MM.1S (cell line): ENCODE data around the gene AK6.
A peak's percentile ranks its signal among the peaks of the same experiment; 100 is the strongest.

ENCODE experiments used
- DNase-seq: peaks from one replicate; pipeline ENCODE4 v3.0.0-alpha.2; 2015
- H2AFZ ChIP-seq: fragments of 300-600 bp; sonication (generic); 2 replicates; pipeline ENCODE4 v1.6.0; 2016; ENCODE audit warnings: antibody characterized with exemption, low read length
- H3F3A ChIP-seq: fragments of 300-600 bp; sonication (generic); 2 replicates; pipeline ENCODE4 v1.6.1; 2016; ENCODE audit warnings: mild to moderate bottlenecking, antibody characterized with exemption, low read length, moderate library complexity, mixed read lengths; ENCODE audit not compliant: insufficient read depth
- H3K27ac ChIP-seq: fragments of 300-600 bp; sonication (generic); 2 replicates; pipeline ENCODE4 v1.5.1; 2016; ENCODE audit warnings: mild to moderate bottlenecking, low read length
- H3K27me3 ChIP-seq: fragments of 300-600 bp; sonication (generic); replicated peaks from 2 replicates; pipeline ENCODE4 v1.6.0; 2016; ENCODE audit warnings: low read length; ENCODE audit not compliant: insufficient read depth
- H3K36me3 ChIP-seq: fragments of 300-600 bp; sonication (generic); replicated peaks from 2 replicates; pipeline ENCODE4 v1.6.1; 2016; ENCODE audit warnings: mild to moderate bottlenecking, low read length, mixed read lengths; ENCODE audit not compliant: insufficient read depth
- H3K4me1 ChIP-seq: fragments of 300-600 bp; sonication (generic); 2 replicates; pipeline ENCODE4 v1.6.1; 2016; ENCODE audit warnings: low read length, mixed read lengths
- H3K4me2 ChIP-seq: fragments of 300-600 bp; sonication (generic); 2 replicates; pipeline ENCODE4 v1.6.0; 2016; ENCODE audit warnings: low read depth, low read length
- H3K4me3 ChIP-seq: fragments of 300-600 bp; sonication (generic); 2 replicates; pipeline ENCODE4 v1.5.1; 2016; ENCODE audit warnings: low read length, mixed read lengths
- H3K79me2 ChIP-seq: fragments of 300-600 bp; sonication (generic); 2 replicates; pipeline ENCODE4 v1.6.1; 2016; ENCODE audit warnings: mixed run types, low read length, mixed read lengths
- H3K9ac ChIP-seq: fragments of 300-600 bp; sonication (generic); 2 replicates; pipeline ENCODE4 v1.6.1; 2016; ENCODE audit warnings: low read length, mixed read lengths
- H3K9me2 ChIP-seq: fragments of 300-600 bp; sonication (generic); replicated peaks from 2 replicates; pipeline ENCODE4 v1.6.1; 2016; ENCODE audit warnings: mild to moderate bottlenecking, low read length, mixed read lengths; ENCODE audit not compliant: insufficient read depth
- H3K9me3 ChIP-seq: fragments of 300-600 bp; sonication (generic); replicated peaks from 2 replicates; pipeline ENCODE4 v1.6.1; 2016; ENCODE audit warnings: mild to moderate bottlenecking, low read length, mixed read lengths; ENCODE audit not compliant: insufficient read depth
- H4K20me1 ChIP-seq: fragments of 300-600 bp; sonication (generic); 2 replicates; pipeline ENCODE4 v1.6.1; 2016; ENCODE audit warnings: mild to moderate bottlenecking, low read length, moderate library complexity, mixed read lengths; ENCODE audit not compliant: insufficient read depth
- EZH2 ChIP-seq: fragments of 300-600 bp; sonication (generic); optimal IDR thresholded peaks from 2 replicates; pipeline ENCODE3; 2017; ENCODE audit warnings: low read depth, mild to moderate bottlenecking, antibody characterized with exemption, low read length, mixed read lengths
- EZH2phosphoT487 ChIP-seq: fragments of 300-600 bp; sonication (generic); IDR thresholded peaks from 2 replicates; pipeline ENCODE4 v1.6.1; 2018; ENCODE audit warnings: antibody characterized with exemption, low read length
- TF ChIP-seq, protein P1 (sequence below): fragments of 300-600 bp; sonication (generic); IDR thresholded peaks from 2 replicates; pipeline ENCODE4 v1.5.1; 2016; ENCODE audit warnings: antibody characterized with exemption, low read length, mixed read lengths

The AK6 gene

DNA sequence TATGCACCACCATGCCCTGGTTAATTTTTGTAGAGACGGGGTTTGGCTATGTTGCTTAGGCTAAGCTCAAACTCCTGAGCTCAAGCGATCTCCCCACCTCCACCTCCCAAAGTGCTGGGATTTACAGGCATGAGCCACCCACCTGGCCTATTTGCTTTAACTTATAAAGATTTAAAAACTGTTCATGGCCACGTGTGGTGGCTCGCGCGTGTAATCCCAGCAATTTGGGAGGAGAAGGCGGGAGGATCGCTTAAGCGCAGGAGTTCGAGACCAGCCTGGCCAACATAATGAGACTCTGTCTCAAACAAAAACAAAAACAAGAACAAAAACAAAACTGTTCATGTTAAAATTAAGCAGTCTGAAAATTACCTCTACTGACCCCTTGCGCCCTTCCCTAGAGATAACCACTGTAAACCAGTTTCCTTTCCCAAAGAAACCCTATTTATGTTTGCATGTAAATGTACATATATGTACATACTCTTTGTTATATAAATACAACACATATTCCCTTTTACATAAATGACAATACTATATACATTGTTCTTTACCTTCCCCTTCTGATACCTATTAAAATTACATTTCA, 1.5 kb downstream of the AK6 start:
- TF ChIP-seq EZH2, result no peak
- TF ChIP-seq EZH2phosphoT487, result no peak
- TF ChIP-seq, protein P1, sequence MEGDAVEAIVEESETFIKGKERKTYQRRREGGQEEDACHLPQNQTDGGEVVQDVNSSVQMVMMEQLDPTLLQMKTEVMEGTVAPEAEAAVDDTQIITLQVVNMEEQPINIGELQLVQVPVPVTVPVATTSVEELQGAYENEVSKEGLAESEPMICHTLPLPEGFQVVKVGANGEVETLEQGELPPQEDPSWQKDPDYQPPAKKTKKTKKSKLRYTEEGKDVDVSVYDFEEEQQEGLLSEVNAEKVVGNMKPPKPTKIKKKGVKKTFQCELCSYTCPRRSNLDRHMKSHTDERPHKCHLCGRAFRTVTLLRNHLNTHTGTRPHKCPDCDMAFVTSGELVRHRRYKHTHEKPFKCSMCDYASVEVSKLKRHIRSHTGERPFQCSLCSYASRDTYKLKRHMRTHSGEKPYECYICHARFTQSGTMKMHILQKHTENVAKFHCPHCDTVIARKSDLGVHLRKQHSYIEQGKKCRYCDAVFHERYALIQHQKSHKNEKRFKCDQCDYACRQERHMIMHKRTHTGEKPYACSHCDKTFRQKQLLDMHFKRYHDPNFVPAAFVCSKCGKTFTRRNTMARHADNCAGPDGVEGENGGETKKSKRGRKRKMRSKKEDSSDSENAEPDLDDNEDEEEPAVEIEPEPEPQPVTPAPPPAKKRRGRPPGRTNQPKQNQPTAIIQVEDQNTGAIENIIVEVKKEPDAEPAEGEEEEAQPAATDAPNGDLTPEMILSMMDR, result no peak
- no peak overlapping the region for H3K27ac ChIP-seq

GRCh38 chr5:69364850-69365249, 4.5 kb downstream of the AK6 start:
- H4K20me1 ChIP-seq, result no peaks in the 10 kb centered on the region
- no peak overlapping the region for H3K4me3 ChIP-seq
- no peaks in the 10 kb centered on the region for H3K9me3 ChIP-seq
- H3K9ac ChIP-seq, result no peak overlapping the region
- H2AFZ ChIP-seq, result no peak overlapping the region
- no peak overlapping the region for H3K4me2 ChIP-seq
- TF ChIP-seq EZH2 (no peak), EZH2phosphoT487 (no peak)
- TF ChIP-seq, protein P1, result no peak
- H3K4me1 ChIP-seq, result peaks cover 10% of the 10 kb centered on the region; the same call in 1 of the 2 replicates
- H3K36me3 ChIP-seq, result no peaks in the 10 kb centered on the region; the same call in 1 of the 2 replicates
- H3K27me3 ChIP-seq, result no peaks in the 10 kb centered on the region
- peaks cover 86% of the 10 kb centered on the region for H3K79me2 ChIP-seq
- no peak for DNase-seq
- peaks cover 2% of the 10 kb centered on the region; the same call in 1 of the 2 replicates for H3F3A ChIP-seq
- H3K9me2 ChIP-seq, result no peaks in the 10 kb centered on the region
- no peak overlapping the region for H3K27ac ChIP-seq

More for the DNA sequence above, 1.5 kb downstream of the AK6 start:
- Histone ChIP-seq H2AFZ (no peak overlapping the region), H3K27me3 (no peaks in the 10 kb centered on the region), H3K4me2 (peak overlapping the region; percentile 88), H4K20me1 (no peaks in the 10 kb centered on the region), H3K9me3 (no peaks in the 10 kb centered on the region), H3K4me1 (peaks cover 15% of the 10 kb centered on the region; the same call in 1 of the 2 replicates), H3K36me3 (no peaks in the 10 kb centered on the region; the same call in 1 of the 2 replicates), H3F3A (peaks cover 4% of the 10 kb centered on the region; the same call in 1 of the 2 replicates), H3K79me2 (peaks cover 91% of the 10 kb centered on the region), H3K9me2 (no peaks in the 10 kb centered on the region), H3K9ac (peak overlapping the region; percentile 94; the same call in 1 of the 2 replicates), H3K4me3 (peak overlapping the region; percentile 100)
- no peak for DNase-seq

- Histone ChIP-seq H3K27me3 (no peaks in the 10 kb centered on the region), H3K9me3 (no peaks in the 10 kb centered on the region), H2AFZ (no peak overlapping the region), H3K27ac (no peak overlapping the region), H3K4me2 (no peak overlapping the region), H3K4me1 (peaks cover 10% of the 10 kb centered on the region; the same call in 1 of the 2 replicates), H3K9me2 (no peaks in the 10 kb centered on the region), H3F3A (no peaks in the 10 kb centered on the region), H3K79me2 (peaks cover 88% of the 10 kb centered on the region), H3K36me3 (no peaks in the 10 kb centered on the region; the same call in 1 of the 2 replicates), H3K4me3 (no peak overlapping the region), H4K20me1 (no peaks in the 10 kb centered on the region), H3K9ac (no peak overlapping the region)
- DNase-seq, result no peak
- no peak for TF ChIP-seq EZH2phosphoT487
- TF ChIP-seq, protein P1, result peak; percentile 40
- TF ChIP-seq EZH2, result no peak
Observed at GRCh38 chr5:69364414-69364813, 4.9 kb downstream of the AK6 start.
